ENCODE results near the gene SLC9A1.
"Not testable (repeated sequence)": the region's sequence is repeated elsewhere in the genome, so short reads cannot be mapped to it uniquely, and the experiment has no call there.

The SLC9A1 gene

GRCh38 chr1:27132147-27132546 is 22.8 kb downstream of the SLC9A1 start:
- Histone ChIP-seq H3K27ac (ENCODE audit: low read depth, low read length) (no peak overlapping the region), H3K36me3 (ENCODE audit: insufficient read depth, low read length) (peaks cover 7% of the 10 kb centered on the region), H3K4me3 (ENCODE audit: low read depth in 1 of 2, low read length in 2 of 2) (no peak overlapping the region), H3K4me1 (ENCODE audit: insufficient read depth, low read length) (peaks cover 22% of the 10 kb centered on the region), H3K27me3 (ENCODE audit: control insufficient read depth in 1 of 2, insufficient read depth in 2 of 2, low read length in 2 of 2) (no peaks in the 10 kb centered on the region), H3K9ac (ENCODE audit: low read length) (no peak overlapping the region), H3K9me3 (ENCODE audit: low read length) (no peaks in the 10 kb centered on the region)

- H3K4me1 ChIP-seq (ENCODE audit: insufficient read depth, low read length), result peaks cover 9% of the 10 kb centered on the region
Observed at GRCh38 chr1:27130798-27131197, 24.1 kb downstream of the SLC9A1 start.

GRCh38 chr1:27129225-27129624 is 25.7 kb downstream of the SLC9A1 start:
- no peak overlapping the region for H3K9ac ChIP-seq (ENCODE audit: low read length)
- no peak overlapping the region for H3K27ac ChIP-seq (ENCODE audit: low read depth, low read length)

More at GRCh38 chr1:27130798-27131197, 24.1 kb downstream of the SLC9A1 start:
- Histone ChIP-seq H3K27ac (ENCODE audit: low read depth, low read length) (no peak overlapping the region), H3K36me3 (ENCODE audit: insufficient read depth, low read length) (peaks cover 7% of the 10 kb centered on the region), H3K27me3 (ENCODE audit: control insufficient read depth in 1 of 2, insufficient read depth in 2 of 2, low read length in 2 of 2) (no peaks in the 10 kb centered on the region), H3K9me3 (ENCODE audit: low read length) (no peaks in the 10 kb centered on the region), H3K4me3 (ENCODE audit: low read depth in 1 of 2, low read length in 2 of 2) (no peak overlapping the region), H3K9ac (ENCODE audit: low read length) (no peak overlapping the region)

GRCh38 chr1:27127419-27127818 is 27.5 kb downstream of the SLC9A1 start:
- Histone ChIP-seq H3K27me3 (ENCODE audit: control insufficient read depth in 1 of 2, insufficient read depth in 2 of 2, low read length in 2 of 2) (no peaks in the 10 kb centered on the region), H3K4me3 (ENCODE audit: low read depth in 1 of 2, low read length in 2 of 2) (no peak overlapping the region), H3K9me3 (ENCODE audit: low read length) (no peaks in the 10 kb centered on the region), H3K9ac (ENCODE audit: low read length) (no peak overlapping the region), H3K36me3 (ENCODE audit: insufficient read depth, low read length) (peaks cover 7% of the 10 kb centered on the region), H3K4me1 (ENCODE audit: insufficient read depth, low read length) (peaks cover 5% of the 10 kb centered on the region), H3K27ac (ENCODE audit: low read depth, low read length) (no peak overlapping the region)

More at GRCh38 chr1:27129225-27129624, 25.7 kb downstream of the SLC9A1 start:
- Histone ChIP-seq H3K36me3 (ENCODE audit: insufficient read depth, low read length) (peaks cover 7% of the 10 kb centered on the region), H3K4me1 (ENCODE audit: insufficient read depth, low read length) (peaks cover 2% of the 10 kb centered on the region), H3K27me3 (ENCODE audit: control insufficient read depth in 1 of 2, insufficient read depth in 2 of 2, low read length in 2 of 2) (no peaks in the 10 kb centered on the region), H3K9me3 (ENCODE audit: low read length) (no peaks in the 10 kb centered on the region), H3K4me3 (ENCODE audit: low read depth in 1 of 2, low read length in 2 of 2) (no peak overlapping the region)

GRCh38 chr1:27126391-27126790 is 28.5 kb downstream of the SLC9A1 start:
- Histone ChIP-seq H3K9ac (ENCODE audit: low read length) (no peak overlapping the region), H3K36me3 (ENCODE audit: insufficient read depth, low read length) (peaks cover 7% of the 10 kb centered on the region), H3K9me3 (ENCODE audit: low read length) (no peaks in the 10 kb centered on the region), H3K4me3 (ENCODE audit: low read depth in 1 of 2, low read length in 2 of 2) (no peak overlapping the region), H3K4me1 (ENCODE audit: insufficient read depth, low read length) (peaks cover 16% of the 10 kb centered on the region), H3K27me3 (ENCODE audit: control insufficient read depth in 1 of 2, insufficient read depth in 2 of 2, low read length in 2 of 2) (no peaks in the 10 kb centered on the region), H3K27ac (ENCODE audit: low read depth, low read length) (no peak overlapping the region)

- not testable (repeated sequence) for H3K9ac ChIP-seq (ENCODE audit: low read length); H3K36me3 ChIP-seq (ENCODE audit: insufficient read depth, low read length); H3K9me3 ChIP-seq (ENCODE audit: low read length); H3K27me3 ChIP-seq (ENCODE audit: control insufficient read depth in 1 of 2, insufficient read depth in 2 of 2, low read length in 2 of 2); H3K4me3 ChIP-seq (ENCODE audit: low read depth in 1 of 2, low read length in 2 of 2); H3K27ac ChIP-seq (ENCODE audit: low read depth, low read length)
- peaks cover 28% of the 10 kb centered on the region for H3K4me1 ChIP-seq (ENCODE audit: insufficient read depth, low read length)
Observed at GRCh38 chr1:27125125-27125524, 29.8 kb downstream of the SLC9A1 start.

- no peaks in the 10 kb centered on the region for H3K27me3 ChIP-seq (ENCODE audit: control insufficient read depth in 1 of 2, insufficient read depth in 2 of 2, low read length in 2 of 2)
- peaks cover 35% of the 10 kb centered on the region for H3K4me1 ChIP-seq (ENCODE audit: insufficient read depth, low read length)
- no peak overlapping the region for H3K27ac ChIP-seq (ENCODE audit: low read depth, low read length)
Observed at GRCh38 chr1:27124405-27124804, 30.5 kb downstream of the SLC9A1 start.

GRCh38 chr1:27122652-27123051 is 32.3 kb downstream of the SLC9A1 start:
- Histone ChIP-seq H3K27me3 (ENCODE audit: control insufficient read depth in 1 of 2, insufficient read depth in 2 of 2, low read length in 2 of 2) (no peaks in the 10 kb centered on the region), H3K9me3 (ENCODE audit: low read length) (no peaks in the 10 kb centered on the region), H3K9ac (ENCODE audit: low read length) (no peak overlapping the region), H3K36me3 (ENCODE audit: insufficient read depth, low read length) (peaks cover 5% of the 10 kb centered on the region), H3K4me3 (ENCODE audit: low read depth in 1 of 2, low read length in 2 of 2) (no peak overlapping the region), H3K4me1 (ENCODE audit: insufficient read depth, low read length) (peaks cover 52% of the 10 kb centered on the region), H3K27ac (ENCODE audit: low read depth, low read length) (peak overlapping the region; percentile 44)

More at GRCh38 chr1:27124405-27124804, 30.5 kb downstream of the SLC9A1 start:
- H3K36me3 ChIP-seq (ENCODE audit: insufficient read depth, low read length), result peaks cover 7% of the 10 kb centered on the region
- H3K4me3 ChIP-seq (ENCODE audit: low read depth in 1 of 2, low read length in 2 of 2), result no peak overlapping the region
- H3K9me3 ChIP-seq (ENCODE audit: low read length), result no peaks in the 10 kb centered on the region
- no peak overlapping the region for H3K9ac ChIP-seq (ENCODE audit: low read length)

- Histone ChIP-seq H3K9me3 (ENCODE audit: low read length) (no peaks in the 10 kb centered on the region), H3K9ac (ENCODE audit: low read length) (no peak overlapping the region), H3K27ac (ENCODE audit: low read depth, low read length) (peak overlapping the region; percentile 78), H3K4me1 (ENCODE audit: insufficient read depth, low read length) (peaks cover 70% of the 10 kb centered on the region), H3K4me3 (ENCODE audit: low read depth in 1 of 2, low read length in 2 of 2) (no peak overlapping the region), H3K36me3 (ENCODE audit: insufficient read depth, low read length) (no peaks in the 10 kb centered on the region), H3K27me3 (ENCODE audit: control insufficient read depth in 1 of 2, insufficient read depth in 2 of 2, low read length in 2 of 2) (no peaks in the 10 kb centered on the region)
Observed at GRCh38 chr1:27120854-27121253, 34.1 kb downstream of the SLC9A1 start.

- peak overlapping the region; percentile 59 for H3K27ac ChIP-seq (ENCODE audit: low read depth, low read length)
- H3K27me3 ChIP-seq (ENCODE audit: control insufficient read depth in 1 of 2, insufficient read depth in 2 of 2, low read length in 2 of 2), result no peaks in the 10 kb centered on the region
- peaks cover 75% of the 10 kb centered on the region for H3K4me1 ChIP-seq (ENCODE audit: insufficient read depth, low read length)
- no peak overlapping the region for H3K4me3 ChIP-seq (ENCODE audit: low read depth in 1 of 2, low read length in 2 of 2)
- H3K9me3 ChIP-seq (ENCODE audit: low read length), result no peaks in the 10 kb centered on the region
- no peaks in the 10 kb centered on the region for H3K36me3 ChIP-seq (ENCODE audit: insufficient read depth, low read length)
- H3K9ac ChIP-seq (ENCODE audit: low read length), result no peak overlapping the region
Observed at GRCh38 chr1:27118440-27118689, 36.6 kb downstream of the SLC9A1 start.

GRCh38 chr1:27117733-27118439 is 37.0 kb downstream of the SLC9A1 start:
- peaks cover 74% of the 10 kb centered on the region for H3K4me1 ChIP-seq (ENCODE audit: insufficient read depth, low read length)
- H3K27ac ChIP-seq (ENCODE audit: low read depth, low read length), result peak overlapping the region; percentile 59
- no peaks in the 10 kb centered on the region for H3K36me3 ChIP-seq (ENCODE audit: insufficient read depth, low read length)
- H3K27me3 ChIP-seq (ENCODE audit: control insufficient read depth in 1 of 2, insufficient read depth in 2 of 2, low read length in 2 of 2), result no peaks in the 10 kb centered on the region
- H3K9ac ChIP-seq (ENCODE audit: low read length), result no peak overlapping the region
- no peaks in the 10 kb centered on the region for H3K9me3 ChIP-seq (ENCODE audit: low read length)
- H3K4me3 ChIP-seq (ENCODE audit: low read depth in 1 of 2, low read length in 2 of 2), result no peak overlapping the region

- peak overlapping the region; percentile 63 for H3K27ac ChIP-seq (ENCODE audit: low read depth, low read length)
- no peaks in the 10 kb centered on the region for H3K27me3 ChIP-seq (ENCODE audit: control insufficient read depth in 1 of 2, insufficient read depth in 2 of 2, low read length in 2 of 2)
- H3K9me3 ChIP-seq (ENCODE audit: low read length), result no peaks in the 10 kb centered on the region
- peaks cover 62% of the 10 kb centered on the region for H3K4me1 ChIP-seq (ENCODE audit: insufficient read depth, low read length)
- peak overlapping the region in 1 of 2 donors; percentile 8 for H3K4me3 ChIP-seq (ENCODE audit: low read depth in 1 of 2, low read length in 2 of 2)
- H3K36me3 ChIP-seq (ENCODE audit: insufficient read depth, low read length), result no peaks in the 10 kb centered on the region
- no peak overlapping the region for H3K9ac ChIP-seq (ENCODE audit: low read length)
Observed at GRCh38 chr1:27116697-27117096, 38.2 kb downstream of the SLC9A1 start.

Measured in muscle layer of colon (tissue), 2 donors.